NCI-H2196 treated with DMSO at 0.1 percent for 48 hours (cell line): ENCODE measurements around the gene SPC24.
"Not testable (repeated sequence)": the region's sequence is repeated elsewhere in the genome, so short reads cannot be mapped to it uniquely, and the experiment has no call there.

ENCODE experiments used
- DNase-seq: peaks from one replicate; lab custom pipeline; 2025; ENCODE audit not compliant: unreplicated experiment; lab: John Stamatoyannopoulos, UW

Gene SPC24

DNA sequence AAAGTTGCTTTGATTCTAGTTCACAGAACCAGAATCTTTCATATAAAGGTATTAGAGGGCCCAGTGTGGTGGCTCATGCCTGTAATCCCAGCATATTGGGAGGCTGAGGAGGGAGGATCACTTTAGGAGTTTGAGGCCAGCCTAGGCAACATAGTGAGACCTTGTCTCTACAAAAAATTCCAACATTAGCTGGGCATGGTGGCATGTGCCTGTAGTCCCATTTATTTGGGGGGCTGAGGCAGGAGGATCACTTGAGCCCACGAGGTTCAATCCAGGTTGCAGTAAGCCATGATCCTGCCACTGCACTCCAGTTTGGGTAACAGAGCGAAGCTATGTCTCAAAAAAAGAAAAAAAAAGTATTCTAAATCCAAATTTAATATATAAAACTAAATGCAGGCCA lies 57.3 kb downstream of the SPC24 start:
- no peak for DNase-seq

DNA sequence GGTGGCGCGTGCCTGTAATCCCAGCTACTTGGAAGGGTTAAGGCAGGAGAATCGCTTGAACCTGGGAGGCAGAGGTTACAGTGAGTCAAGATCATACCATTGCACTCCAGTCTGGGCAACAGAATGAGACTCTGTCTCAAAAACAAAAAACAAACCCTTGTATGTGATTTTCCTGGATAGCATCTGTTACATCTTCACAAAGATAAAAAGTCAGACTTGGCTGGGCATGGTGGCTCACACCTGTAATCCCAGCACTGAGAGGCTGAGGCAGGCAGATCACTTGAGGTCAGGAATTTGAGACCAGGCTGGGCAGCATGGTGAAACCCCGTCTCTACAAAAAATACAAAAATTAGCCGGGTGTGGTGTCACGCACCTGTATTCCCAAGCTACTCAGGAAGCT lies 58.2 kb downstream of the SPC24 start:
- not testable (repeated sequence) for DNase-seq

DNA sequence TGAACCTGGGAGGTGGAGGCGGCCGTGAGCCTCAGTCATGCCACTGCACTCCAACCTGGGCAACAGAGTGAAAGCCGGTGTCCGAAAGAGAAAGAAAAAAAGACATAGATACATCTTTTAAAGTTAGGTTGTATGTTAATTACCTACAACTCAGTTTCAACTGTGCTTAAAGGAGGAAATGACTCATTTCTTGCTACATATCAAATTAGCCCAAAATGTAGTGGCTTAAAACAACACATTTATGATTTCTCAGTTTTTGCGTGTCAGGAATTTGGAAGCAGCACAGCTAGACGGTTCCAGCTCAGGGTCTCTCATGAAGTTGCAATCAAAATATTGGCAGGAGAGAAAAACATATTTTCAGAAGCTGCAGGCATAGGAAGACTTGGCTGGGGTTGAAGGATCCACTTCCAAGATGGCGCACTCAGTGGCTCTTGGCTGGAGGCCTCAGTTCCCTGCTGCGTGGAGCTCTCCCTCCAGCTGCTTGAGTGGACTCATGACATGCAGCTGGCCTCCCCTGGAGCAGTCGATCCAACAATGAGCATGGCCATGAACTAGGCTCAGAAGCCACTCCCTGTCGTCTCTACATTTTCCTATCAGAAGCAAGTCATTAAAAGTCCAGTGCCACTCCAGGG lies 59.3 kb downstream of the SPC24 start:
- DNase-seq, result no peak
